Lower leg skin (tissue), 4 donors: ENCODE results near the gene FARP1. TPM values are rescaled to one million over a fixed set of nuclear protein-coding genes. Genes with fewer than 3 reads are reported as not detected.

Source experiments
- DNase-seq, 2 donors: peaks; one replicate each; pipeline ENCODE4 v3.0.0-alpha.2; 2019; ENCODE audit warnings: low spot score in 2 of 2
- H3K4me3 ChIP-seq: fragments of 200-600 bp; sonication (generic); 2 replicates; pipeline ENCODE4 v1.5.1; 2017; ENCODE audit warnings: mild to moderate bottlenecking, low read depth; ENCODE audit not compliant: poor library complexity, severe bottlenecking
- POLR2A ChIP-seq, 2 donors: fragments of 450-650 bp; IDR thresholded peaks; one replicate each; pipeline ENCODE4 v1.6.1; 2016 to 2017; ENCODE audit warnings: antibody characterized with exemption in 2 of 2, mild to moderate bottlenecking in 1 of 2, moderate library complexity in 1 of 2
- WGBS, 2 donors: methylation state at CpG; one replicate each; pipeline ENCODE4 v1.1.5; 2018; 5-methylcytosine and 5-hydroxymethylcytosine counted together
- intact Hi-C: fragments of 100-400 bp; cut with DNase I; formaldehyde crosslinking; loops from one replicate; pipeline ENCODE4 v1.15.0; 2023; ENCODE audit warnings: low total_unique reads
- total RNA-seq, 4 donors: library from RNA; depleted of rRNA; stranded (reverse); fragments of >200 nt; gene quantifications; one replicate each; pipeline ENCODE4 v1.1.0, GENCODE V29; 2016
- TF ChIP-seq, protein P1 (sequence below), 3 donors: fragments of 450-650 bp; IDR thresholded peaks; one replicate each; pipeline ENCODE4 v1.5.1; 2016; ENCODE audit warnings: antibody characterized with exemption in 3 of 3, mild to moderate bottlenecking in 3 of 3, moderate library complexity in 2 of 3

Gene FARP1
- total RNA-seq, 4 donors from 2014 or later: 4.9 to 26.2 (median 13.3) TPM

DNA sequence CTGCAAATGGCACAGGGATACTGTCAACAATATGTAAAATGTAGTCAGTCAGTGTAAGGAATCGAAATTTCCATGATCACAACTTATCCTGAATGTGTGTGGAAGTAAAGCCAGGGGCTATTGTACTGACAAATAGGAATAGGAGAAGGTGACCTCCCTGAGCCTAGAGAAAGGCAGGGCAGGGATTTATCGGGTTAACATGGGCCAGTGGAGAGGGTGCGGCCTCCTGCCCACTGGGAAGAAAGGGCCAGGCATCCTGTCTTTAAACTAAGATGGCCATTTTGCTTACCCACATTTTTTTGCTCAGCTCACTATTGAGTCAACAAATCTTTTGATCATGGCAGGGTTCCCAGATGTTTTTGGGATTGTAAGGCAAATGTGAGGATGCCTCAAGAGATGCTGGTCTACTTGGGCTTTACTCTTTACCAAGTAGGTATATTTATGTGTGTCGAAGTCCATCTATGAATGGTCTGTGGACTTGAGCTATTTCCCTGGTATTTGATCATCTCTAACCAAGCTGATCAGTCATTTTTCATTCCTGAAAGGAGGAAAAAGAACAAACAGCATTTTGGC is 150.8 kb downstream of the FARP1 start:
- intact Hi-C loops: no loop called here
- 92 to 96% methylated on average over 4 of the region's 4 CpGs for WGBS, 2 donors
- TF ChIP-seq POLR2A (IDR thresholded peaks at IDR 0.05): no peak
- TF ChIP-seq, protein P1, sequence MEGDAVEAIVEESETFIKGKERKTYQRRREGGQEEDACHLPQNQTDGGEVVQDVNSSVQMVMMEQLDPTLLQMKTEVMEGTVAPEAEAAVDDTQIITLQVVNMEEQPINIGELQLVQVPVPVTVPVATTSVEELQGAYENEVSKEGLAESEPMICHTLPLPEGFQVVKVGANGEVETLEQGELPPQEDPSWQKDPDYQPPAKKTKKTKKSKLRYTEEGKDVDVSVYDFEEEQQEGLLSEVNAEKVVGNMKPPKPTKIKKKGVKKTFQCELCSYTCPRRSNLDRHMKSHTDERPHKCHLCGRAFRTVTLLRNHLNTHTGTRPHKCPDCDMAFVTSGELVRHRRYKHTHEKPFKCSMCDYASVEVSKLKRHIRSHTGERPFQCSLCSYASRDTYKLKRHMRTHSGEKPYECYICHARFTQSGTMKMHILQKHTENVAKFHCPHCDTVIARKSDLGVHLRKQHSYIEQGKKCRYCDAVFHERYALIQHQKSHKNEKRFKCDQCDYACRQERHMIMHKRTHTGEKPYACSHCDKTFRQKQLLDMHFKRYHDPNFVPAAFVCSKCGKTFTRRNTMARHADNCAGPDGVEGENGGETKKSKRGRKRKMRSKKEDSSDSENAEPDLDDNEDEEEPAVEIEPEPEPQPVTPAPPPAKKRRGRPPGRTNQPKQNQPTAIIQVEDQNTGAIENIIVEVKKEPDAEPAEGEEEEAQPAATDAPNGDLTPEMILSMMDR (IDR thresholded peaks at IDR 0.05): no peak
- no peak overlapping the region for H3K4me3 ChIP-seq
- no peak for DNase-seq

DNA sequence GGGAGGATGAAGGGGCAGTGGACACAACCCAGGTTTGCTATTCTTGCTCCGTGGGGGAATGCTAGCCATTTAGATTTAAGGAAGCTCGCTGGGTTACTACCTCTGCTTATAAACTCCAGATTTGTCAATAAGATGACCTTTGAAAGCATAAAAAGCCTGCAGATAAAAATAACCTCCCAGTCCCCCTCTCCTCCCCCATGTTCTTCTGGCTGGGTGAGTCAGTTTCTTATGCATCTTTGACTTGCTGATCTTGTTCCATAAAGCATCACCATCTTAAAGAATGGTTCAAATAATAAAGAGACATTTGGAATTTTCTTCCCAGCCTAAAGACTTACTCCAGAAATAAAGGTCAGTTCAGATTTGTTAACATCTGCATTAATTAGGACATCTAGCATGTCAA is 152.5 kb downstream of the FARP1 start:
- intact Hi-C loops: no loop called here
- TF ChIP-seq POLR2A (IDR thresholded peaks at IDR 0.05): no peak
- TF ChIP-seq, protein P1 (IDR thresholded peaks at IDR 0.05): no peak
- H3K4me3 ChIP-seq: no peak overlapping the region
- WGBS, 2 donors: 89 to 92% methylated on average over 2 of the region's 2 CpGs
- no peak for DNase-seq

DNA sequence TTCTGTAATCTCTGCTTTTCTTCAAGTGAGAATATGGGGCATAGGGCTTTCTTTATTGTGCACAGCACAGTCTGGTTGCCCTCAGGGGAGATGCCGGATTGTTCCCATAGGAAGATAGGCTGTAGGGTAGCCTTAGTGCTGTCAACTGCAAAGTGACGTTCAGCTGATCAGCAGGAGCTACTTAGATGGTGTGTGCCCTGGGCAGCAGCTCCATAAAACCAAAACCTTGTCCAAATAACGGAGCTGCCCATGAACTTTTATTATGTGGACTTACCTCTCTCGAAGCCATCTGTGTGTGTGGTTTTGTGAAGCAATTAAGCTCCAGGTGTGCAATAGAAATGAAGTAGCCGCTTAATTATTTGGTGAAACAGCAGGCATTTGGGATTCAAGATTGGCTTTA is 154.2 kb downstream of the FARP1 start:
- H3K4me3 ChIP-seq: no peak overlapping the region
- DNase-seq: no peak
- TF ChIP-seq, protein P1 (IDR thresholded peaks at IDR 0.05): no peak
- no peak for TF ChIP-seq POLR2A (IDR thresholded peaks at IDR 0.05)
- 84 to 86% methylated on average over 5 of the region's 5 CpGs for WGBS, 2 donors
- intact Hi-C loops: no loop called here

DNA sequence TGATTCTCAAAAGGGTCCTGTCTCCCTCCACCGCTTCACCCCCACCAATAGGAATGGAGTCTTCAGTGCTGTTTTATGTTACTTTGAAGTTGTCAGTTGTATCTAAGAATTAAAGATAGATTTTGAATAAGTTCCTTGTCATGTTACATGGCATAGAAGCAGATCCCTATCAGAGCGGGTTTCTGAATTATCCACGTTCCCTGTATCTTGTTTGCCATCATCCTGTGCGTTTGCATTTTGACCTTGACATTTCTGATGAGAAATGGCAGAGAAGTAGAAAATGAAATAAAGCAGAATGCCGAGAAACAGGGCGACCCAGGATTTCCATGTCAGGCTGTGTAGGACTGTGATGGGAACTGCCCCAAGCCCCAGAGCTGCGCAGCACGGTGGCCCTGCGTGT is 154.9 kb downstream of the FARP1 start:
- DNase-seq: no peak
- no peak overlapping the region for H3K4me3 ChIP-seq
- no peak for TF ChIP-seq POLR2A (IDR thresholded peaks at IDR 0.05)
- TF ChIP-seq, protein P1 (IDR thresholded peaks at IDR 0.05): no peak
- intact Hi-C loops: no loop called here
- 91 to 93% methylated on average over 9 of the region's 9 CpGs for WGBS, 2 donors

DNA sequence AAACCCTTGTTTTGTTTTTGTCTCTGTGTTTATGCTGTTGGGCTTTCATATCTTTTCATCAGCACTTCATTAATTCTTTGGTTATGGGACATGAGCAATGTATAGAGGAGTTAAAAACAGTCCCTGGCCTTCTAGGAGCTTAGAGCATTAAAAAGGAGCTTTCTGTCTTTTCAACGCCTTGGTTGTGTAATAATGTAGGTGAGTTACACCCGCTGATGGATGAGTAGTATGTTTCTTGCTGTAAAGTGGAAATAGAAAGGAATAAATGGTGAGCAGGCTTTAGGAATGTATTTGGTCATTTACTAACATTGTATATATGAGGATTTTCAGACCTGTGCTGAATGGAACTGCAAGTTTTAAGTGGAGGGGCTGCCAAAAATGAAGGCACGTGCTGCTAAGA is 155.7 kb downstream of the FARP1 start:
- no peak for DNase-seq
- H3K4me3 ChIP-seq: no peak overlapping the region
- intact Hi-C loops: no loop called here
- WGBS, 2 donors: 46% methylated on average over 3 of the region's 3 CpGs
- TF ChIP-seq, protein P1 (IDR thresholded peaks at IDR 0.05): no peak
- no peak for TF ChIP-seq POLR2A (IDR thresholded peaks at IDR 0.05)
